ENCODE measurements around the gene GUCY1A2.

Gene GUCY1A2

GRCh38 chr11:106990331-106990730 lies 27.9 kb downstream of the GUCY1A2 start:
- no peaks in the 10 kb centered on the region for H3K4me1 Mint-ChIP-seq
- no peak for DNase-seq (ENCODE audit: low spot score in 2 of 2)
- ATAC-seq (replicated peaks; ENCODE audit: extremely low read depth, poor library complexity, severe bottlenecking): no peak
- H3K9me3 Mint-ChIP-seq: peaks cover 28% of the 10 kb centered on the region
- no peak overlapping the region for H3K27ac Mint-ChIP-seq (ENCODE audit: low read depth)
- peaks cover 1% of the 10 kb centered on the region for H3K36me3 Mint-ChIP-seq (ENCODE audit: insufficient read depth)
- H3K4me3 Mint-ChIP-seq: no peak overlapping the region
- H3K27me3 Mint-ChIP-seq: no peaks in the 10 kb centered on the region

- Mint-ChIP-seq H3K4me1 (no peaks in the 10 kb centered on the region), H3K27ac (ENCODE audit: low read depth) (no peak overlapping the region), H3K9me3 (peaks cover 28% of the 10 kb centered on the region), H3K27me3 (no peaks in the 10 kb centered on the region), H3K36me3 (ENCODE audit: insufficient read depth) (peaks cover 1% of the 10 kb centered on the region), H3K4me3 (no peak overlapping the region)
- DNase-seq (ENCODE audit: low spot score in 2 of 2): no peak
- ATAC-seq (replicated peaks; ENCODE audit: extremely low read depth, poor library complexity, severe bottlenecking): no peak
Measured at GRCh38 chr11:106989078-106989455, 29.2 kb downstream of the GUCY1A2 start.

DNA sequence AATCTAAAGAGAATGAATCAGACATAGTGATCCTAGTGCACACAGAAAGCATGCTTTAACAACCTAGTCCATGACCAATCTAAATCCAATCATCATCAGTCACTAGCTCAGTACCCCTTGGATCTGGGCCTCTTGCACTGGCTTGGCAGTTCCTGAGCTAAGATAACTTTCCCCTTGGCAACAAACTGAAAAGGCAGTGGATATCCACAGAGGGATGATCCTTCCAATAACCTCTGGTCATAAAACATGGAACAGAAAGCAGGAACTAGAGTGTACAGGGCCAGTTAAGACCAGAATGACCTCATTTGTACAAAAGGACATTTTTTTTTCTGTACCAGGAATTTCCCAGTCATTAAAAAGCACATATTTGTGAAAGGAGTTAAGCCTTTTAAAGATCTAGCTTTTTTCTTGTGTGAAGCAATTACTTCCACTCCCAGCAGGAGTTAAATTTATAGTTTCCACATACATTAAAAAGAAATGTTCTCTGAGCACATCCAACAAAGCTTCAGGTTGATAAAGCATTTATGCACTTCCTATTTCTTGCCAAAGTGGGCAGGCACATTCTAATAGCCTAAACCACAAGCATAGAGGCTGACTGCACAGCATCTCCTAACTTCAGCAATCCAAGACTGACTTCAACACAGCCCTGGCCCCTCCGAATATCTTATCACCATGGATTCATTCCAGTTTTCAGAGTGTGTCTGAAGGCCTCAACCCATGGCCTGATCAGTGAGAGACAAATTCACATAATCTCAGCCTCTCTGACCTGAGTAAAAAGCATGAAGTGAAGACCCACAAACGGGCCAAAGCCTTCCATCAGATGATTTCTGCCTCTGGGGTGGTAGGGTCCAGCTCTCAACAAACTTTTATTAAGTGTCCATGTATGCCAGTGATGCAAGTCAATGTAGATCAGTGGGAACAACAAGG lies 29.9 kb downstream of the GUCY1A2 start:
- ATAC-seq (replicated peaks; ENCODE audit: extremely low read depth, poor library complexity, severe bottlenecking) (no peak), DNase-seq (ENCODE audit: low spot score in 2 of 2) (no peak)
- no peak overlapping the region for H3K27ac Mint-ChIP-seq (ENCODE audit: low read depth)
- H3K27me3 Mint-ChIP-seq: no peaks in the 10 kb centered on the region
- H3K36me3 Mint-ChIP-seq (ENCODE audit: insufficient read depth): peaks cover 1% of the 10 kb centered on the region
- no peak overlapping the region for H3K4me3 Mint-ChIP-seq
- peaks cover 28% of the 10 kb centered on the region for H3K9me3 Mint-ChIP-seq
- no peaks in the 10 kb centered on the region for H3K4me1 Mint-ChIP-seq

GRCh38 chr11:106986673-106987072 lies 31.6 kb downstream of the GUCY1A2 start:
- Mint-ChIP-seq H3K9me3 (peaks cover 30% of the 10 kb centered on the region), H3K27me3 (no peaks in the 10 kb centered on the region), H3K27ac (ENCODE audit: low read depth) (no peak overlapping the region), H3K4me1 (no peaks in the 10 kb centered on the region), H3K4me3 (no peak overlapping the region), H3K36me3 (ENCODE audit: insufficient read depth) (peaks cover 1% of the 10 kb centered on the region)
- DNase-seq (ENCODE audit: low spot score in 2 of 2) (no peak), ATAC-seq (replicated peaks; ENCODE audit: extremely low read depth, poor library complexity, severe bottlenecking) (no peak)

DNA sequence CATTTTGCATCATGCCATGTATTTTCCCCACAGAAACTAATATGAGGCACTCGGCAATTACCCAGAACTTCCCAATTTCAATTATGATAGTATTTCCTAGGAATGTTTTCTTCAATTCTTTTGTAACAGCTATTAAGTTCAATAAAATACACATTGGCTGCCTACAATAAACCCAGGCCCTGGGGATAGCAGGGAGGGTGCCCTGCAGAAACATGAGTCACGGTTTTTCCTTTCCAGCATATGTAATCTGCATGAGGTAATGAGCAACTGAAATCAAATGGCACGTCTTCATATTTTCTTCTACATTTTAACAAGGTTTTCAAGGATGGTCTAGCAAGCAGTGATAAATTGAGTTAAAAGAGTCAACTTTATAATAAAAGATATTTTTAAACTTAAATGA lies 32.0 kb downstream of the GUCY1A2 start:
- Mint-ChIP-seq H3K9me3 (peaks cover 33% of the 10 kb centered on the region), H3K36me3 (ENCODE audit: insufficient read depth) (peaks cover 1% of the 10 kb centered on the region), H3K27ac (ENCODE audit: low read depth) (no peak overlapping the region), H3K4me3 (no peak overlapping the region), H3K4me1 (no peaks in the 10 kb centered on the region), H3K27me3 (no peaks in the 10 kb centered on the region)
- ATAC-seq (replicated peaks; ENCODE audit: extremely low read depth, poor library complexity, severe bottlenecking): no peak
- DNase-seq (ENCODE audit: low spot score in 2 of 2): no peak

DNA sequence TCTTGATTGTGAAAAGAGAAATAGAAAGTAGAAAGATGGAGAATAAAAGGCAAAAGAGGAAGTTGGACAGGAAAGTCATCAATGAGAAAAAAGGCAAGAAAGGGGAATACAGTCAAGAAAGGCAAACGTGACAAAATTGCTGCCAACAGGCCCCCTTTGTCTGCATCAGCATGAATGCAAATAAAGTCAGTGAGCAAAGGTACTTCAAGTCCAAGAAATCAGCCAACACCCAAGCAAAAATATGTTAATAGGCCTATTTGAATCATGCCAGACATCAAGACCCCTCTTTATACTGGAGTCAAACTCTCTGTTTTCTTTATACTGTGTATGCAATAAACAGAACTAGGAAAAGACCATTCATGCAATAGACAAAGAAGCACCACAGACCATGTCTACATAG lies 34.3 kb downstream of the GUCY1A2 start:
- Mint-ChIP-seq H3K9me3 (peaks cover 23% of the 10 kb centered on the region), H3K4me1 (no peaks in the 10 kb centered on the region), H3K27me3 (no peaks in the 10 kb centered on the region), H3K27ac (ENCODE audit: low read depth) (no peak overlapping the region), H3K36me3 (ENCODE audit: insufficient read depth) (no peaks in the 10 kb centered on the region), H3K4me3 (no peak overlapping the region)
- ATAC-seq (replicated peaks; ENCODE audit: extremely low read depth, poor library complexity, severe bottlenecking) (no peak), DNase-seq (ENCODE audit: low spot score in 2 of 2) (no peak)

- H3K4me3 Mint-ChIP-seq: no peak overlapping the region
- H3K4me1 Mint-ChIP-seq: no peaks in the 10 kb centered on the region
- no peak overlapping the region for H3K27ac Mint-ChIP-seq (ENCODE audit: low read depth)
- H3K36me3 Mint-ChIP-seq (ENCODE audit: insufficient read depth): no peaks in the 10 kb centered on the region
- ATAC-seq (replicated peaks; ENCODE audit: extremely low read depth, poor library complexity, severe bottlenecking) (no peak), DNase-seq (ENCODE audit: low spot score in 2 of 2) (no peak)
- no peaks in the 10 kb centered on the region for H3K27me3 Mint-ChIP-seq
- peaks cover 18% of the 10 kb centered on the region for H3K9me3 Mint-ChIP-seq
Measured at GRCh38 chr11:106983261-106983660, 35.0 kb downstream of the GUCY1A2 start.

GRCh38 chr11:106974831-106975230 lies 43.4 kb downstream of the GUCY1A2 start:
- Mint-ChIP-seq H3K27me3 (no peaks in the 10 kb centered on the region), H3K36me3 (ENCODE audit: insufficient read depth) (no peaks in the 10 kb centered on the region), H3K4me3 (no peak overlapping the region), H3K9me3 (peaks cover 10% of the 10 kb centered on the region), H3K27ac (ENCODE audit: low read depth) (no peak overlapping the region), H3K4me1 (no peaks in the 10 kb centered on the region)
- ATAC-seq (replicated peaks; ENCODE audit: extremely low read depth, poor library complexity, severe bottlenecking) (no peak), DNase-seq (ENCODE audit: low spot score in 2 of 2) (no peak)

GRCh38 chr11:106971864-106972263 lies 46.4 kb downstream of the GUCY1A2 start:
- Mint-ChIP-seq H3K27ac (ENCODE audit: low read depth) (no peak overlapping the region), H3K4me1 (no peaks in the 10 kb centered on the region), H3K4me3 (no peak overlapping the region), H3K36me3 (ENCODE audit: insufficient read depth) (no peaks in the 10 kb centered on the region), H3K9me3 (peaks cover 14% of the 10 kb centered on the region), H3K27me3 (no peaks in the 10 kb centered on the region)
- no peak for DNase-seq (ENCODE audit: low spot score in 2 of 2)
- no peak for ATAC-seq (replicated peaks; ENCODE audit: extremely low read depth, poor library complexity, severe bottlenecking)

GRCh38 chr11:106969644-106970355 lies 48.5 kb downstream of the GUCY1A2 start:
- no peak overlapping the region for H3K27ac Mint-ChIP-seq (ENCODE audit: low read depth)
- ATAC-seq (replicated peaks; ENCODE audit: extremely low read depth, poor library complexity, severe bottlenecking): no peak

GRCh38 chr11:106962995-106963394 lies 55.3 kb downstream of the GUCY1A2 start:
- Mint-ChIP-seq H3K27ac (ENCODE audit: low read depth) (no peak overlapping the region), H3K27me3 (no peaks in the 10 kb centered on the region), H3K4me3 (no peak overlapping the region), H3K36me3 (ENCODE audit: insufficient read depth) (no peaks in the 10 kb centered on the region), H3K4me1 (no peaks in the 10 kb centered on the region), H3K9me3 (peaks cover 19% of the 10 kb centered on the region)
- no peak for DNase-seq (ENCODE audit: low spot score in 2 of 2)
- ATAC-seq (replicated peaks; ENCODE audit: extremely low read depth, poor library complexity, severe bottlenecking): no peak

More at GRCh38 chr11:106969644-106970355, 48.5 kb downstream of the GUCY1A2 start:
- Mint-ChIP-seq H3K4me3 (no peak overlapping the region), H3K27me3 (no peaks in the 10 kb centered on the region), H3K36me3 (ENCODE audit: insufficient read depth) (no peaks in the 10 kb centered on the region), H3K9me3 (peaks cover 11% of the 10 kb centered on the region), H3K4me1 (no peaks in the 10 kb centered on the region)
- no peak for DNase-seq (ENCODE audit: low spot score in 2 of 2)

DNA sequence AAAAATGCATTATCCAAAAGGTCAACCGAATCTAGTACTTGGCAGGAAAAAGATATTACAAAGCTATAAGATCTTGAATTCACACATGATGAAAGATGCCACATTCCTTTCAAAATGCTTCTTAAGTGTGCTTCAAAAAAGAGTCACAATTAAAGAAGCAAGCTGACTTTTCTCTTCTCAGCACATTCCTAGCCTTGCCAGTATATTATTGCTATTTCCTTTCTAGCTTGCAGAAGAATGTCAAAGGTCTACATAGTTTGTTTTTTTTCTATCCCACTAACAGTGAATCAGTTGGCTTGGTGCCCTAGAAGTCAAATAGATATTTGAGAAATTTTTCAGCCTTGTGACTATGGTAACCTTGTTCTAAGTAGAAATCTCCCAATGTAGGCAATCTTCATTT lies 56.8 kb downstream of the GUCY1A2 start:
- DNase-seq (ENCODE audit: low spot score in 2 of 2) (no peak), ATAC-seq (replicated peaks; ENCODE audit: extremely low read depth, poor library complexity, severe bottlenecking) (no peak)
- no peaks in the 10 kb centered on the region for H3K27me3 Mint-ChIP-seq
- no peak overlapping the region for H3K4me3 Mint-ChIP-seq
- H3K27ac Mint-ChIP-seq (ENCODE audit: low read depth): no peak overlapping the region
- no peaks in the 10 kb centered on the region for H3K36me3 Mint-ChIP-seq (ENCODE audit: insufficient read depth)
- H3K4me1 Mint-ChIP-seq: no peaks in the 10 kb centered on the region
- peaks cover 15% of the 10 kb centered on the region for H3K9me3 Mint-ChIP-seq

DNA sequence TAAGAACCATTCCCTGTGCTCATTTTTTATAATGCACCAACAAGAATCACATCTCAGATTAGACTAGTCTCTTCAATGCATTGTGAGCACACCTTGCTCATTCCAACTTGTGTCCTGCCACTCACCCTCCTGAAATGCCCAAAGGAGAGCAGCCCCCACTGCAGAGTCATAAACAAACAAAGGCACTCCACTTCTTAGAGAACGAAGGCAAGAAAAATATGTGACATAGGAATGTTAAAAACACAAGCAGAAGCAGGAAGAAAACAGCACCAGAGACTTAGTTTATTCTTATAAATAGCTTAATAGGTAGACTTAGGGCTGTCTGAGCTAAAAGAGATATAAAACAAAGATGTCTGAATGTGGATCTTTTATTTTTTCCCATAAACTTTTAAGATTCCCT lies 57.2 kb downstream of the GUCY1A2 start:
- ATAC-seq (replicated peaks; ENCODE audit: extremely low read depth, poor library complexity, severe bottlenecking) (no peak), DNase-seq (ENCODE audit: low spot score in 2 of 2) (no peak)
- Mint-ChIP-seq H3K9me3 (peaks cover 20% of the 10 kb centered on the region), H3K4me1 (no peaks in the 10 kb centered on the region), H3K36me3 (ENCODE audit: insufficient read depth) (no peaks in the 10 kb centered on the region), H3K27me3 (no peaks in the 10 kb centered on the region), H3K4me3 (no peak overlapping the region), H3K27ac (ENCODE audit: low read depth) (no peak overlapping the region)

Data from central memory CD8-positive, alpha-beta T cell (primary cell).